BLaER1 treated with 17β-estradiol and CSF1 and Interleukin-3, amounts not matched to agents 10 nM and 100 nM (cell line): ENCODE measurements around the gene LAMA2.

Experiments
- H3K27ac ChIP-seq, 11 experiments: shearing (Covaris generic); formaldehyde crosslinking; 2 replicates each; pipeline ENCODE4 v1.8.1; 2022
- H3K27me3 ChIP-seq, 11 experiments: shearing (Covaris generic); formaldehyde crosslinking; 2 replicates each; pipeline ENCODE4 v1.8.1; 2022
- H3K36me3 ChIP-seq, 11 experiments: shearing (Covaris generic); formaldehyde crosslinking; 2 replicates each; pipeline ENCODE4 v1.8.1; 2022
- H3K4me1 ChIP-seq, 10 experiments: shearing (Covaris generic); formaldehyde crosslinking; 2 replicates each; pipeline ENCODE4 v1.8.1; 2022
- H3K4me2 ChIP-seq, 11 experiments: shearing (Covaris generic); formaldehyde crosslinking; 2 replicates each; pipeline ENCODE4 v1.8.1; 2022
- H3K4me3 ChIP-seq, 10 experiments: shearing (Covaris generic); formaldehyde crosslinking; 2 replicates each; pipeline ENCODE4 v1.8.1; 2022
- H3K9ac ChIP-seq, 11 experiments: shearing (Covaris generic); formaldehyde crosslinking; 2 replicates each; pipeline ENCODE4 v1.8.1; 2022
- H3K9me3 ChIP-seq, 11 experiments: shearing (Covaris generic); formaldehyde crosslinking; replicated peaks in 1 of 11; 2 replicates each; pipeline ENCODE4 v1.8.1; 2022
- H4K20me1 ChIP-seq, 11 experiments: shearing (Covaris generic); formaldehyde crosslinking; 2 replicates each; pipeline ENCODE4 v1.8.1; 2022
- Cebpa-rat ChIP-seq, 11 experiments: shearing (Covaris generic); IDR thresholded peaks; 2 replicates each; pipeline ENCODE4 v1.8.1; 2022

Gene LAMA2

GRCh38 chr6:129494586-129494985 lies 611.6 kb downstream of the LAMA2 start:
- no peak overlapping the region for H3K9ac ChIP-seq
- H3K4me1 ChIP-seq, result peaks cover 29 to 42% (median 34%) of the 10 kb centered on the region in 10 experiments
- H3K27ac ChIP-seq, result no peak overlapping the region
- no peak overlapping the region for H3K4me2 ChIP-seq
- H3K9me3 ChIP-seq, result no peaks in the 10 kb centered on the region
- peaks cover 0 to 12% (median 0%) of the 10 kb centered on the region in 11 experiments; a peak in 2 of 22 replicates for H3K36me3 ChIP-seq
- no peak for TF ChIP-seq Cebpa-rat (IDR thresholded peaks at IDR 0.05)
- H3K4me3 ChIP-seq, result no peak overlapping the region
- H3K27me3 ChIP-seq, result no peaks in the 10 kb centered on the region
- H4K20me1 ChIP-seq, result no peaks in the 10 kb centered on the region

GRCh38 chr6:129495652-129496051 lies 612.7 kb downstream of the LAMA2 start:
- Histone ChIP-seq H3K27me3 (no peaks in the 10 kb centered on the region), H4K20me1 (no peaks in the 10 kb centered on the region), H3K27ac (no peak overlapping the region), H3K4me3 (no peak overlapping the region), H3K4me2 (0 out of 22 replicates have a peak overlapping the region, but pooled peaks of 1 of the 11 experiments have one; percentile 9), H3K9me3 (no peaks in the 10 kb centered on the region), H3K36me3 (peaks cover 0 to 12% (median 0%) of the 10 kb centered on the region in 11 experiments; a peak in 2 of 22 replicates), H3K9ac (no peak overlapping the region), H3K4me1 (peaks cover 25 to 45% (median 33%) of the 10 kb centered on the region in 10 experiments)
- TF ChIP-seq Cebpa-rat (IDR thresholded peaks at IDR 0.05), result no peak

- TF ChIP-seq Cebpa-rat (IDR thresholded peaks at IDR 0.05), result no peak
- Histone ChIP-seq H3K27ac (no peak overlapping the region), H3K4me1 (peaks cover 11 to 49% (median 31%) of the 10 kb centered on the region in 10 experiments), H4K20me1 (no peaks in the 10 kb centered on the region), H3K4me3 (no peak overlapping the region), H3K9ac (no peak overlapping the region), H3K27me3 (no peaks in the 10 kb centered on the region), H3K36me3 (peaks cover 0 to 12% (median 0%) of the 10 kb centered on the region in 11 experiments; a peak in 2 of 22 replicates), H3K4me2 (no peak overlapping the region), H3K9me3 (no peaks in the 10 kb centered on the region)
Observed at GRCh38 chr6:129497481-129498441, 614.8 kb downstream of the LAMA2 start.

GRCh38 chr6:129498541-129498940 lies 615.6 kb downstream of the LAMA2 start:
- H3K27me3 ChIP-seq, result no peaks in the 10 kb centered on the region
- H3K9ac ChIP-seq, result no peak overlapping the region
- no peak for TF ChIP-seq Cebpa-rat (IDR thresholded peaks at IDR 0.05)
- H3K9me3 ChIP-seq, result no peaks in the 10 kb centered on the region
- H3K4me1 ChIP-seq, result peaks cover 11 to 47% (median 31%) of the 10 kb centered on the region in 10 experiments
- no peaks in the 10 kb centered on the region for H4K20me1 ChIP-seq
- peaks cover 0 to 18% (median 0%) of the 10 kb centered on the region in 11 experiments; a peak in 2 of 22 replicates for H3K36me3 ChIP-seq
- no peak overlapping the region for H3K4me3 ChIP-seq
- H3K27ac ChIP-seq, result no peak overlapping the region
- H3K4me2 ChIP-seq, result peak overlapping the region in 7 of 11 experiments; percentile 32 to 73 (median 61); a peak in 15 of 22 replicates

- H3K9ac ChIP-seq, result peak overlapping the region in 5 of 11 experiments; percentile 6 to 38 (median 36); a peak in 7 of 22 replicates
- H3K27me3 ChIP-seq, result no peaks in the 10 kb centered on the region
- H3K36me3 ChIP-seq, result peaks cover 0 to 12% (median 0%) of the 10 kb centered on the region in 11 experiments; a peak in 2 of 22 replicates
- H4K20me1 ChIP-seq, result no peaks in the 10 kb centered on the region
- peak in 2 of 11 experiments; percentile 22 to 48; a peak in 1 of 22 replicates for TF ChIP-seq Cebpa-rat (IDR thresholded peaks at IDR 0.05)
- H3K4me3 ChIP-seq, result no peak overlapping the region
- H3K4me2 ChIP-seq, result peak overlapping the region; percentile 40 to 77 (median 56)
- peaks cover 11 to 47% (median 31%) of the 10 kb centered on the region in 10 experiments for H3K4me1 ChIP-seq
- H3K9me3 ChIP-seq, result no peaks in the 10 kb centered on the region
- peak overlapping the region in 5 of 11 experiments; percentile 2 to 40 (median 27); a peak in 8 of 22 replicates for H3K27ac ChIP-seq
Observed at GRCh38 chr6:129498950-129499842, 616.3 kb downstream of the LAMA2 start.

- peaks cover 0 to 7% (median 0%) of the 10 kb centered on the region in 11 experiments; a peak in 2 of 22 replicates for H3K36me3 ChIP-seq
- peak overlapping the region in 4 of 11 experiments; percentile 6 to 38 (median 36); a peak in 6 of 22 replicates for H3K9ac ChIP-seq
- TF ChIP-seq Cebpa-rat (IDR thresholded peaks at IDR 0.05), result no peak
- H3K27ac ChIP-seq, result peak overlapping the region in 5 of 11 experiments; percentile 2 to 40 (median 27); a peak in 8 of 22 replicates
- H4K20me1 ChIP-seq, result no peaks in the 10 kb centered on the region
- H3K4me1 ChIP-seq, result peaks cover 11 to 47% (median 31%) of the 10 kb centered on the region in 10 experiments
- H3K4me3 ChIP-seq, result no peak overlapping the region
- H3K4me2 ChIP-seq, result peak overlapping the region; percentile 40 to 77 (median 56)
- no peaks in the 10 kb centered on the region for H3K27me3 ChIP-seq
- no peaks in the 10 kb centered on the region for H3K9me3 ChIP-seq
Observed at GRCh38 chr6:129499843-129500219, 616.9 kb downstream of the LAMA2 start.

- Histone ChIP-seq H3K9me3 (no peaks in the 10 kb centered on the region), H3K9ac (no peak overlapping the region), H3K4me3 (no peak overlapping the region), H3K4me1 (peaks cover 11 to 47% (median 31%) of the 10 kb centered on the region in 10 experiments), H3K27me3 (no peaks in the 10 kb centered on the region), H3K4me2 (peak overlapping the region in 9 of 11 experiments; percentile 4 to 77 (median 28); a peak in 14 of 22 replicates), H3K36me3 (peaks cover 0 to 10% (median 0%) of the 10 kb centered on the region in 11 experiments; a peak in 2 of 22 replicates), H4K20me1 (no peaks in the 10 kb centered on the region), H3K27ac (no peak overlapping the region)
- TF ChIP-seq Cebpa-rat (IDR thresholded peaks at IDR 0.05), result no peak
Observed at GRCh38 chr6:129500958-129501739, 618.2 kb downstream of the LAMA2 start.
